K562 (cell line): Measurements from ENCODE around the gene HK1. TPM values are rescaled to one million over a fixed set of nuclear protein-coding genes. Genes with fewer than 3 reads are reported as not detected.

Experiments
- ATAC-seq: fragments of 200-7000 bp; cut with Tn5 transposase; 3 replicates; pipeline ENCODE4 v1.9.1; 2020; ENCODE audit warnings: moderate library complexity
- BruUV-seq: library from RNA; stranded (reverse); fragments of 400-500 nt; replicated peaks from 2 replicates; lab custom pipeline; 2021; lab: Mats Ljungman, UMichigan
- CTCF ChIA-PET: fragments of 300-600 bp; formaldehyde crosslinking; extraction: SDS; loops from one replicate; lab custom pipeline; 2021; ENCODE audit warnings: low intra/inter-chr PET ratio; lab: Yijun Ruan, JAX
- POLR2A ChIA-PET: fragments of 300-600, 350-650 bp; sonication (Branson Sonifier 250); formaldehyde crosslinking; extraction: SDS; loops from one replicate; lab custom pipeline; 2021; ENCODE audit warnings: antibody characterized with exemption, inconsistent platforms; lab: Yijun Ruan, JAX
- DNase-seq, 4 experiments: peaks; one replicate each; pipeline versions ENCODE4 v3.0.0 to v3.0.0-alpha.2; 2011 to 2018; ENCODE audit warnings: low spot score in 3 of 4, mixed read lengths in 3 of 4; ENCODE audit errors: extremely low read depth in 1 of 4
- FAIRE-seq: peaks from 2 replicates; lab custom pipeline; 2011; peaks lifted over from hg19 to GRCh38; lab: Jason Lieb, UNC
- H2AFZ ChIP-seq: 2 replicates; pipeline ENCODE4 v1.6.0; 2011; ENCODE audit warnings: low read depth, low read length, control low read depth, inconsistent platforms
- H3K27ac ChIP-seq: fragments of 200-600 bp; 3 replicates; pipeline ENCODE4 v1.8.0; 2011; ENCODE audit warnings: low read depth, mild to moderate bottlenecking, control low read depth, inconsistent platforms, low read length, moderate library complexity, mixed read lengths; ENCODE audit errors: extremely low read depth
- H3K27me3 ChIP-seq, 2 experiments: fragments of 300-600 bp in 1 of 2; 2 replicates in 1 of 2; 3 replicates in 1 of 2; pipeline versions ENCODE4 v1.6.0 to v1.8.0; 2011; ENCODE audit warnings: inconsistent platforms in 2 of 2, low read length in 2 of 2, mild to moderate bottlenecking in 1 of 2, mixed read lengths in 1 of 2, moderate library complexity in 1 of 2; ENCODE audit not compliant: control insufficient read depth in 2 of 2, insufficient read depth in 2 of 2
- H3K36me3 ChIP-seq: fragments of 300-600 bp; 3 replicates; pipeline ENCODE4 v1.8.0; 2011; ENCODE audit warnings: mild to moderate bottlenecking, low read length, inconsistent platforms; ENCODE audit not compliant: control insufficient read depth, insufficient read depth
- H3K4me1 ChIP-seq, 2 experiments: fragments of 200-600 bp in 1 of 2; replicated peaks in 1 of 2; 2 replicates in 1 of 2; 3 replicates in 1 of 2; pipeline versions ENCODE4 v1.5.1 to v1.8.0; 2011; ENCODE audit warnings: inconsistent platforms in 2 of 2, low read length in 2 of 2, mild to moderate bottlenecking in 1 of 2, mixed read lengths in 1 of 2, moderate library complexity in 1 of 2; ENCODE audit not compliant: control insufficient read depth in 2 of 2, insufficient read depth in 2 of 2
- H3K4me2 ChIP-seq: 2 replicates; pipeline ENCODE4 v1.6.1; 2011; ENCODE audit warnings: low read length, control low read depth, inconsistent platforms, mixed read lengths; ENCODE audit not compliant: insufficient read depth
- H3K4me3 ChIP-seq: fragments of 200-600 bp; sonication (generic), shearing (Covaris generic); 2 replicates; pipeline ENCODE4 v1.5.1; 2016; ENCODE audit warnings: control low read depth, inconsistent platforms
- H3K79me2 ChIP-seq: fragments of 200-600 bp; 3 replicates; pipeline ENCODE4 v1.8.0; 2011; ENCODE audit warnings: low read length, inconsistent platforms; ENCODE audit not compliant: control insufficient read depth, insufficient read depth
- H3K9ac ChIP-seq, 2 experiments: 2 replicates each; pipeline versions ENCODE4 v1.6.0 to v1.6.1; 2011; ENCODE audit warnings: low read depth in 2 of 2, low read length in 2 of 2, control low read depth in 1 of 2, inconsistent platforms in 1 of 2, mild to moderate bottlenecking in 1 of 2, mixed read lengths in 1 of 2; ENCODE audit not compliant: insufficient read depth in 1 of 2
- H3K9me1 ChIP-seq: one replicate; pipeline ENCODE4 v1.6.0; 2011; ENCODE audit warnings: inconsistent platforms, mild to moderate bottlenecking, low read length, moderate library complexity; ENCODE audit not compliant: control insufficient read depth, insufficient read depth
- H3K9me3 ChIP-seq: replicated peaks from 2 replicates; pipeline ENCODE4 v1.5.1; 2011; ENCODE audit warnings: low read depth, low read length, inconsistent platforms; ENCODE audit not compliant: control insufficient read depth, insufficient read depth
- H4K20me1 ChIP-seq: replicated peaks from 2 replicates; pipeline ENCODE4 v1.6.1; 2011; ENCODE audit warnings: low read length, inconsistent platforms, mixed read lengths; ENCODE audit not compliant: control insufficient read depth, insufficient read depth
- CAMTA2 ChIP-seq: fragments of 250-450 bp; sonication (Bioruptor Pico); conservative IDR thresholded peaks from 2 replicates; pipeline ENCODE4 v1.5.1; 2022
- DACH1 ChIP-seq: fragments of 450-650 bp; IDR thresholded peaks from 2 replicates; pipeline ENCODE4 v1.6.1; 2018; ENCODE audit not compliant: partially characterized antibody
- ILK ChIP-seq: fragments of 450-650 bp; IDR thresholded peaks from 2 replicates; pipeline ENCODE4 v1.6.1; 2016; ENCODE audit warnings: missing genetic modification characterization, low read depth, mild to moderate bottlenecking, missing compliant biosample characterization, moderate library complexity, borderline replicate concordance
- NBN ChIP-seq: fragments of 450-650 bp; IDR thresholded peaks from 2 replicates; pipeline ENCODE4 v1.6.1; 2016; ENCODE audit warnings: low read depth, mild to moderate bottlenecking
- POLR2G ChIP-seq: fragments of 200-400 bp; formaldehyde crosslinking; IDR thresholded peaks from 2 replicates; pipeline ENCODE4 v1.6.1; 2017; ENCODE audit warnings: low read depth, mild to moderate bottlenecking, antibody characterized with exemption, low read length, moderate library complexity
- RBM22 ChIP-seq: fragments of 200-400 bp; formaldehyde crosslinking; IDR thresholded peaks from 2 replicates; pipeline ENCODE4 v1.6.1; 2018; ENCODE audit warnings: low read length, low read depth; ENCODE audit not compliant: poor library complexity, severe bottlenecking
- TCF7 ChIP-seq: sonication (generic); IDR thresholded peaks from 2 replicates; pipeline ENCODE4 v1.6.1; 2016; ENCODE audit warnings: antibody characterized with exemption, borderline replicate concordance
- WGBS: fragments of 100-300 bp; shearing (Covaris generic); methylation state at CpG from one replicate; pipeline ENCODE4 v1.1.6; 2016; ENCODE audit warnings: low coverage, mixed read lengths; ENCODE audit not compliant: insufficient coverage; ENCODE audit errors: missing lambda C conversion rate; 5-methylcytosine and 5-hydroxymethylcytosine counted together
- in situ Hi-C: fragments of 300-500 bp; cut with MboI; formaldehyde crosslinking; loops from 4 replicates; pipeline ENCODE4 v1.15.0; 2018; ENCODE audit warnings: inconsistent platforms, mixed read lengths
- intact Hi-C: fragments of 100-400 bp; cut with micrococcal nuclease; formaldehyde crosslinking; loops from 2 replicates; pipeline ENCODE4 v1.14.2; 2022
- polyA plus RNA-seq, 8 experiments: library from polyadenylated mRNA; depleted of rRNA in 4 of 8; stranded (reverse) in 5 of 8; unstranded in 3 of 8; fragments of >200 nt; fragmentation: Nextera tagmentation in 2 of 8; fragmentation: Illumina TruSeq in 1 of 8; extraction: Ambion mirVana in 2 of 8; extraction: Trizol in 1 of 8; gene quantifications; 2 replicates each; pipeline versions ENCODE4 v1.2.1 to v1.2.3, GENCODE V29; 2011 to 2014; ENCODE audit warnings: inconsistent platforms in 1 of 8, missing spikeins in 1 of 8
- total RNA-seq, 7 experiments: library from RNA; depleted of rRNA in 6 of 7; stranded (reverse); fragments of >200 nt in 6 of 7; fragmentation: Illumina TruSeq in 2 of 7; extraction: Trizol in 2 of 7; gene quantifications; 2 replicates each; pipeline versions ENCODE4 v1.2.1 to v1.2.3, GENCODE V29; 2011 to 2021; ENCODE audit warnings: low replicate concordance in 1 of 7
- TF ChIP-seq, protein P1 (sequence below): sonication (generic); formaldehyde crosslinking; IDR thresholded peaks from 2 replicates; pipeline ENCODE4 v1.8.0; 2022; ENCODE audit warnings: missing genetic modification reagents, mild to moderate bottlenecking, moderate library complexity, borderline replicate concordance

Gene HK1
- total and polyA plus RNA-seq, 9 of the 15 experiments (the other 6 are each of a cell fraction or from before 2014, with no cell fraction given), result 29.2 to 444 (median 193) TPM

DNA sequence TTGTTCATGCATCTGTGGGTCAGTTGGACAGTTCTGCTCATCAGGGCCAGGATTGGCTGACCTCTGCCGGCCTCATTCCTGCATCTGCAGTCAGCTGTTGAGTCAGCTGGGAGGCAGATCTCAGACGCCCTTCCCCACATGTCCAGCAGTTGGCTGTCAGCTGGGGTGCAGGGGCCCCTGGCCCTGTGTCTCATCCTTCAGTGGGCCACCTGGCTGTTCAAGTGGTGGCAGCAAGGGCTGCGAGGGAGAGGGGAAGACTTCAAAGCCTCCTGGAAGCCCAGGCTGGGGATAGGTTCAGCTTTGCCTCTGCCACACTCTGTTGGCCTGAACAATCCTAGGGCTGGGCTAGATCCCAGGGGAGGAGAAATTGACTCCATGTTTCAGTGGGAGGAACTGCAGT lies 105.3 kb downstream of the HK1 start:
- H3K27me3 ChIP-seq, result no peaks in the 10 kb centered on the region
- H3K4me2 ChIP-seq, result no peak overlapping the region
- TF ChIP-seq TCF7, result no peak
- no peak for TF ChIP-seq ILK
- TF ChIP-seq POLR2G, result 0 out of 2 replicates have a peak, but pooled peaks have one; percentile 37
- TF ChIP-seq CAMTA2 (CRISPR knock-in tag), result no peak
- TF ChIP-seq RBM22, result peak; percentile 21
- TF ChIP-seq, protein P1, sequence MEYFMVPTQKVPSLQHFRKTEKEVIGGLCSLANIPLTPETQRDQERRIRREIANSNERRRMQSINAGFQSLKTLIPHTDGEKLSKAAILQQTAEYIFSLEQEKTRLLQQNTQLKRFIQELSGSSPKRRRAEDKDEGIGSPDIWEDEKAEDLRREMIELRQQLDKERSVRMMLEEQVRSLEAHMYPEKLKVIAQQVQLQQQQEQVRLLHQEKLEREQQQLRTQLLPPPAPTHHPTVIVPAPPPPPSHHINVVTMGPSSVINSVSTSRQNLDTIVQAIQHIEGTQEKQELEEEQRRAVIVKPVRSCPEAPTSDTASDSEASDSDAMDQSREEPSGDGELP (CRISPR knock-in tag), result peak; percentile 92
- no peak for TF ChIP-seq NBN
- TF ChIP-seq DACH1, result peak; percentile 15
- TF ChIP-seq, all 486 proteins: peak for 4
- no peaks in the 10 kb centered on the region; the same call in 1 of the 3 replicates for H3K79me2 ChIP-seq
- FAIRE-seq, result no peak
- H2AFZ ChIP-seq, result no peak overlapping the region
- no peak overlapping the region for H3K4me3 ChIP-seq
- POLR2A ChIA-PET, result interaction anchor here (0.6 to 1.7 kb wide), 5 partner anchors 20 to 144 kb away, joined by 3 to 8 read pairs (median 3); no protein-coding TSS in a partner anchor
- in situ Hi-C loops (no loop called here), intact Hi-C loops (no loop called here)
- H3K9ac ChIP-seq, result 0 out of 4 replicates have a peak overlapping the region, but pooled peaks of 1 of the 2 experiments have one; percentile 13
- 0 out of 2 replicates have a peak, but pooled peaks cover 7% of the 10 kb centered on the region for H4K20me1 ChIP-seq
- no peak for DNase-seq
- BruUV-seq, result no TSS peak
- H3K27ac ChIP-seq, result no peak overlapping the region
- H3K9me3 ChIP-seq, result no peaks in the 10 kb centered on the region
- peaks cover 0 to 6% of the 10 kb centered on the region in 2 experiments; a peak in 2 of 5 replicates for H3K4me1 ChIP-seq
- WGBS, result 58% methylated on average over 3 of the region's 3 CpGs
- peak; percentile 41; the same call in 2 of the 3 replicates for ATAC-seq
- no peaks in the 10 kb centered on the region for H3K9me1 ChIP-seq
- peaks cover 99% of the 10 kb centered on the region for H3K36me3 ChIP-seq
- CTCF ChIA-PET, result no interaction called here
